Esophagus muscularis mucosa (tissue), 4 donors: ENCODE results near the gene CD52. TPM values are rescaled to one million over a fixed set of nuclear protein-coding genes. Genes with fewer than 3 reads are reported as not detected.

Experiments used
- DNase-seq: peaks from one replicate; pipeline ENCODE4 v3.0.0-alpha.2; 2017; ENCODE audit errors: extremely low spot score
- H3K27ac ChIP-seq, 4 donors: fragments of 200-600 bp; sonication (generic); replicated peaks in 1 of 4; 1 replicate in 3 of 4; 2 replicates in 1 of 4; pipeline ENCODE4 v1.5.1; 2016 to 2019; ENCODE audit warnings: mild to moderate bottlenecking in 1 of 4
- H3K27me3 ChIP-seq, 4 donors: fragments of 200-600 bp; sonication (generic); one replicate each; pipeline versions ENCODE4 v1.5.1 to v1.6.0; 2016 to 2019
- H3K36me3 ChIP-seq, 4 donors: fragments of 200-600 bp; sonication (generic); one replicate each; pipeline ENCODE4 v1.5.1; 2016 to 2019
- H3K4me1 ChIP-seq, 4 donors: fragments of 200-600 bp; sonication (generic); one replicate each; pipeline ENCODE4 v1.5.1; 2016 to 2019
- H3K4me3 ChIP-seq, 4 donors: fragments of 200-600 bp; sonication (generic); 1 replicate in 2 of 4; 2 replicates in 2 of 4; pipeline ENCODE4 v1.5.1; 2016 to 2019; ENCODE audit warnings: mild to moderate bottlenecking in 4 of 4, moderate library complexity in 1 of 4
- H3K9me3 ChIP-seq, 4 donors: fragments of 200-600 bp; sonication (generic); 1 replicate in 3 of 4; 2 replicates in 1 of 4; pipeline ENCODE4 v1.5.1; 2016 to 2019
- CTCF ChIP-seq, 3 experiments: fragments of 200-600 bp in 2 of 3; fragments of 450-650 bp in 1 of 3; sonication (generic) in 2 of 3; IDR thresholded peaks; one replicate each; pipeline ENCODE4 v1.5.1; 2017 to 2019; ENCODE audit warnings: antibody characterized with exemption in 3 of 3, mild to moderate bottlenecking in 2 of 3, moderate library complexity in 1 of 3
- EP300 ChIP-seq: sonication (generic); formaldehyde crosslinking; IDR thresholded peaks from one replicate; pipeline ENCODE4 v1.6.1; 2017; ENCODE audit warnings: antibody characterized with exemption
- POLR2A ChIP-seq: fragments of 450-650 bp; IDR thresholded peaks from one replicate; pipeline ENCODE4 v1.6.1; 2017; ENCODE audit warnings: antibody characterized with exemption, moderate library complexity, mild to moderate bottlenecking, low read depth
- POLR2AphosphoS5 ChIP-seq, 2 donors: sonication (generic); formaldehyde crosslinking; IDR thresholded peaks; one replicate each; pipeline ENCODE4 v1.6.1; 2017; ENCODE audit warnings: antibody characterized with exemption in 2 of 2
- WGBS: methylation state at CpG from one replicate; pipeline ENCODE4 v1.1.5; 2018; 5-methylcytosine and 5-hydroxymethylcytosine counted together
- intact Hi-C: fragments of 100-400 bp; cut with DNase I; formaldehyde crosslinking; loops from one replicate; pipeline ENCODE4 v1.15.1; 2023
- total RNA-seq, 4 donors: library from RNA; depleted of rRNA; stranded (reverse); fragments of >200 nt; gene quantifications; one replicate each; pipeline versions ENCODE4 v1.1.0 to v1.2.1, GENCODE V29; 2016

The CD52 gene
- total RNA-seq, 4 donors from 2014 or later, result 3.8 to 14.0 (median 7.1) TPM; not detected in 1

- peak overlapping the region; percentile 85 to 96 (median 91) for H3K27ac ChIP-seq
Observed at GRCh38 chr1:26275580-26276431, 42.0 kb upstream of the CD52 start.

DNA sequence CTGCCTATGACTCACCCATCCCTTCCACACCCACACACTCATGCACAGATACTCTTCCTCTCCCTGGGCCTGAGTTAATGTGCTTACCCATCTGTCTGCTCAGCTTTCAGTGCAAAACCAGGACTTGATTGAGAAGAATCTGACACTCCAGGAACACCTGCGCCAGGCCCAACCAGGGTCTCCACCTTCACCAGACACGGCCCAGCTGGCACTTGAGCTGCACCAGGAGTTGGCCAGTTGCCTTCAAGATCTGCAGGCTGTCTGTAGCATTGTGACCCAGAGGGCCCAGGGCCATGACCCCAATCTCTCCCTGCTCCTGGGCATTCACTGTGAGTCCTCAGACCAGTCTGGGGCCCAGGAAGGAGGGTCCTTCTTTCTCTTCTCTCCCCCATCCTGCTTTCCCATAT, 41.3 kb upstream of the CD52 start:
- Histone ChIP-seq H3K27ac (peak overlapping the region; percentile 85 to 96 (median 91)), H3K4me3 (no peak overlapping the region), H3K36me3 (peaks cover 0 to 68% (median 18%) of the 10 kb centered on the region in 4 donors), H3K27me3 (no peaks in the 10 kb centered on the region), H3K9me3 (no peaks in the 10 kb centered on the region), H3K4me1 (peaks cover 49 to 60% (median 60%) of the 10 kb centered on the region in 4 donors)
- WGBS, result 92% methylated on average over 2 of the region's 2 CpGs
- no peak for DNase-seq
- intact Hi-C loops, result no loop called here
- TF ChIP-seq POLR2AphosphoS5 (IDR thresholded peaks at IDR 0.05), result no peak
- no peak for TF ChIP-seq CTCF (IDR thresholded peaks at IDR 0.05)
- no peak for TF ChIP-seq EP300
- TF ChIP-seq POLR2A, result no peak

More at GRCh38 chr1:26275580-26276431, 42.0 kb upstream of the CD52 start:
- H3K4me3 ChIP-seq, result peak overlapping the region in 1 of 4 donors; percentile 1
- TF ChIP-seq EP300, result no peak
- peak; percentile 80 to 95 (median 84) for TF ChIP-seq CTCF (IDR thresholded peaks at IDR 0.05)
- TF ChIP-seq POLR2A, result no peak
- TF ChIP-seq POLR2AphosphoS5 (IDR thresholded peaks at IDR 0.05), result peak; percentile 55 to 77
- H3K4me1 ChIP-seq, result peaks cover 43 to 54% (median 53%) of the 10 kb centered on the region in 4 donors
- no peaks in the 10 kb centered on the region for H3K9me3 ChIP-seq
- H3K36me3 ChIP-seq, result peaks cover 0 to 68% (median 22%) of the 10 kb centered on the region in 4 donors
- WGBS, result 14% methylated on average over 3 of the region's 3 CpGs
- DNase-seq, result peak; percentile 95
- intact Hi-C loops, result loop anchor here (1.0 kb wide), 1 partner anchor 45 kb away; no protein-coding TSS in a partner anchor
- H3K27me3 ChIP-seq, result no peaks in the 10 kb centered on the region

DNA sequence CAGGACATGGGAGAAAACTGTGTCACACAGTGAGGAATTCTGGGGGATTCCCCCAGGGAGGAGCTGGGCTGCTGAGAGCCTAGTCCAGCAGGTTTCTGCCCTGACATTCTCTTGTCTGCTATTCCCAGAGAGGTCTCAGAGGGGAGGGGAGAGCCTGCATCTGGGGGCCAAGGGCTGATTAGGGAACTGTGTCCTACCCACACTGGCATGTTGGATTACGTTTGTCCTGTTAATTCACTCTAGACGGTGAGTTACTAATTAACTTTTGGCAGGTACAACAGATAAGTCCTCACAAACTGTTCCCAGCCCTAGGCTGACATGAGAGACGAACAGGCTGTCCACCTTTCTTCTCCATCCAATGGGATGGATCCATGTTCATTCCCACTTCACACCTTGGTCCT, 40.5 kb upstream of the CD52 start:
- H3K4me1 ChIP-seq, result peaks cover 57 to 68% (median 67%) of the 10 kb centered on the region in 4 donors
- intact Hi-C loops, result no loop called here
- H3K4me3 ChIP-seq, result no peak overlapping the region
- WGBS, result 82% methylated on average over 3 of the region's 3 CpGs
- DNase-seq, result no peak
- no peaks in the 10 kb centered on the region for H3K9me3 ChIP-seq
- H3K27ac ChIP-seq, result peak overlapping the region; percentile 89 to 98 (median 94)
- TF ChIP-seq POLR2A, result no peak
- TF ChIP-seq EP300, result no peak
- no peak for TF ChIP-seq CTCF (IDR thresholded peaks at IDR 0.05)
- H3K27me3 ChIP-seq, result no peaks in the 10 kb centered on the region
- peaks cover 0 to 68% (median 10%) of the 10 kb centered on the region in 4 donors for H3K36me3 ChIP-seq

DNA sequence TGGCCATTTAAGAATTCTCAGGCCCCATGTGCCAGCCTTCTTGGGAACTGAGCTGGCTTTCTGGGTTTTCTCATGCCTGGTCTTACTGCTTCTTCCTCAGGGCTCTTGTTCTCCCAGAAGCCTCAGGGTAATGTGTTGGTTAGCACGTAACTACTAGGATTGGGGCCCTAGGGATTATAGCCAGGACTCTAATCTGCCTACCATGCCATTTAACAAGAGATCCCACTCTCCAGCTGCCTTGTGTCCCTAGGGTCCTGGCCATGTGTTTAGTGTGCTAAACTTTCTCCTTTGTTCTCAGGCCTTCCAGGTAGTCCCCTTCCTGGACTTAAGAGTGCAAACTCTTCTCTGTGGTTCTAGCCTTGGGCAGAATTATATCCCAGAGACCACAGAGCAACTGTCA, 40.0 kb upstream of the CD52 start:
- peaks cover 62 to 73% (median 69%) of the 10 kb centered on the region in 4 donors for H3K4me1 ChIP-seq
- H3K27me3 ChIP-seq, result no peaks in the 10 kb centered on the region
- peak overlapping the region; percentile 89 to 98 (median 94) for H3K27ac ChIP-seq
- no peaks in the 10 kb centered on the region for H3K9me3 ChIP-seq
- no peak overlapping the region for H3K4me3 ChIP-seq
- peaks cover 0 to 70% (median 9%) of the 10 kb centered on the region in 4 donors for H3K36me3 ChIP-seq
- no peak for DNase-seq
- intact Hi-C loops, result no loop called here
- TF ChIP-seq POLR2AphosphoS5 (IDR thresholded peaks at IDR 0.05) (no peak), POLR2A (no peak), EP300 (no peak), CTCF (IDR thresholded peaks at IDR 0.05) (no peak)
- 64% methylated on average over 1 of the region's 1 CpG for WGBS
